ENCODE data around the gene ERICH6B. TPM values are rescaled to one million over a fixed set of nuclear protein-coding genes. Genes with fewer than 3 reads are reported as not detected.

Gene ERICH6B
- total RNA-seq, 1 donor from 2014 or later = not detected

- no peak for TF ChIP-seq CTCF (IDR thresholded peaks at IDR 0.05)
- DNase-seq (no peak), ATAC-seq (no peak)
- Histone ChIP-seq H3K4me1 (no peaks in the 10 kb centered on the region), H3K27me3 (ENCODE audit: low read depth) (no peaks in the 10 kb centered on the region), H3K27ac (no peak overlapping the region), H3K36me3 (no peaks in the 10 kb centered on the region), H3K9me3 (no peaks in the 10 kb centered on the region), H3K4me3 (no peak overlapping the region)
- intact Hi-C loops (cut with DNase I) = no loop called here
Observed at GRCh38 chr13:45590066-45590465, 25.5 kb downstream of the ERICH6B start.

GRCh38 chr13:45587897-45588296 lies 27.6 kb downstream of the ERICH6B start:
- H3K27ac ChIP-seq = no peak overlapping the region
- H3K4me3 ChIP-seq = no peak overlapping the region
- no peak for TF ChIP-seq CTCF (IDR thresholded peaks at IDR 0.05)
- no peaks in the 10 kb centered on the region for H3K4me1 ChIP-seq
- H3K27me3 ChIP-seq (ENCODE audit: low read depth) = no peaks in the 10 kb centered on the region
- DNase-seq (no peak), ATAC-seq (peak in 1 of 2 donors; percentile 65)
- no peaks in the 10 kb centered on the region for H3K9me3 ChIP-seq
- intact Hi-C loops (cut with DNase I) = no loop called here
- H3K36me3 ChIP-seq = no peaks in the 10 kb centered on the region

GRCh38 chr13:45584816-45585215 lies 30.7 kb downstream of the ERICH6B start:
- Histone ChIP-seq H3K27ac (no peak overlapping the region), H3K36me3 (no peaks in the 10 kb centered on the region), H3K27me3 (ENCODE audit: low read depth) (no peaks in the 10 kb centered on the region), H3K4me3 (no peak overlapping the region), H3K9me3 (no peaks in the 10 kb centered on the region), H3K4me1 (no peaks in the 10 kb centered on the region)
- DNase-seq (no peak), ATAC-seq (no peak)
- TF ChIP-seq CTCF (IDR thresholded peaks at IDR 0.05) = no peak
- intact Hi-C loops (cut with DNase I) = no loop called here

GRCh38 chr13:45582408-45583076 lies 33.0 kb downstream of the ERICH6B start:
- no peak overlapping the region for H3K27ac ChIP-seq
- no peaks in the 10 kb centered on the region for H3K36me3 ChIP-seq
- no peaks in the 10 kb centered on the region for H3K27me3 ChIP-seq (ENCODE audit: low read depth)
- intact Hi-C loops (cut with DNase I) = no loop called here
- H3K4me3 ChIP-seq = no peak overlapping the region
- ATAC-seq (no peak), DNase-seq (no peak)
- H3K9me3 ChIP-seq = no peaks in the 10 kb centered on the region
- TF ChIP-seq CTCF (IDR thresholded peaks at IDR 0.05) = no peak
- H3K4me1 ChIP-seq = no peaks in the 10 kb centered on the region

GRCh38 chr13:45576466-45576865 lies 39.1 kb downstream of the ERICH6B start:
- no peak for DNase-seq
- Histone ChIP-seq H3K27me3 (ENCODE audit: low read depth) (peaks cover 6% of the 10 kb centered on the region), H3K36me3 (no peaks in the 10 kb centered on the region), H3K9me3 (no peaks in the 10 kb centered on the region), H3K4me3 (no peak overlapping the region), H3K4me1 (no peaks in the 10 kb centered on the region), H3K27ac (no peak overlapping the region)
- intact Hi-C loops (cut with DNase I) = no loop called here
- no peak for ATAC-seq
- TF ChIP-seq CTCF (IDR thresholded peaks at IDR 0.05) = no peak

All from lower lobe of right lung (tissue), 2 donors.